Neural cell (in vitro differentiated cells): ENCODE results near the gene AGMAT. TPM values are rescaled to one million over a fixed set of nuclear protein-coding genes. Genes with fewer than 3 reads are reported as not detected.

ENCODE experiments used
- H2AFZ ChIP-seq: fragments of 200-600, 300-800 bp; sonication (generic), shearing (Covaris generic); 2 replicates; pipeline ENCODE4 v1.6.0; 2014; ENCODE audit warnings: low read depth, mild to moderate bottlenecking, antibody characterized with exemption, low read length, moderate library complexity
- H3F3A ChIP-seq: fragments of 200-600 bp; shearing (Covaris generic); 2 replicates; pipeline ENCODE4 v1.6.1; 2016; ENCODE audit warnings: mild to moderate bottlenecking, moderate library complexity, mixed read lengths, antibody characterized with exemption, low read length; ENCODE audit not compliant: insufficient read depth, poor library complexity, severe bottlenecking
- H3K27ac ChIP-seq: fragments of 200-600, 300-800 bp; sonication (generic), shearing (Covaris generic); 2 replicates; pipeline ENCODE4 v1.5.1; 2014; ENCODE audit warnings: mild to moderate bottlenecking, low read length, moderate library complexity
- H3K27me3 ChIP-seq: fragments of 300-800, 200-600 bp; sonication (generic), shearing (Covaris generic); 2 replicates; pipeline ENCODE4 v1.6.0; 2014; ENCODE audit warnings: mild to moderate bottlenecking, low read depth, low read length, moderate library complexity; ENCODE audit not compliant: insufficient read depth
- H3K36me3 ChIP-seq: fragments of 300-800, 200-600 bp; sonication (generic), shearing (Covaris generic); 2 replicates; pipeline ENCODE4 v1.5.1; 2014; ENCODE audit warnings: mild to moderate bottlenecking, antibody characterized with exemption, low read length, moderate library complexity; ENCODE audit not compliant: insufficient read depth
- H3K4me2 ChIP-seq: fragments of 300-800, 200-600 bp; sonication (generic), shearing (Covaris generic); 2 replicates; pipeline ENCODE4 v1.6.0; 2014; ENCODE audit warnings: mild to moderate bottlenecking, low read length
- H3K4me3 ChIP-seq: fragments of 300-800, 200-600 bp; sonication (generic), shearing (Covaris generic); 2 replicates; pipeline ENCODE4 v1.5.1; 2014; ENCODE audit warnings: mild to moderate bottlenecking, low read length, moderate library complexity
- H3K79me2 ChIP-seq: fragments of 200-600 bp; shearing (Covaris generic); replicated peaks from 2 replicates; pipeline ENCODE4 v1.6.0; 2014; ENCODE audit warnings: mild to moderate bottlenecking, low read length, moderate library complexity; ENCODE audit not compliant: insufficient read depth
- H3K9ac ChIP-seq: fragments of 300-800, 200-600 bp; sonication (generic), shearing (Covaris generic); 2 replicates; pipeline ENCODE4 v1.6.1; 2016; ENCODE audit warnings: mild to moderate bottlenecking, low read length, mixed read lengths
- H3K9me2 ChIP-seq: fragments of 200-600 bp; shearing (Covaris generic); 2 replicates; pipeline ENCODE4 v1.6.1; 2016; ENCODE audit warnings: mild to moderate bottlenecking, low read length, mixed read lengths; ENCODE audit not compliant: insufficient read depth
- H3K9me3 ChIP-seq: fragments of 200-600, 300-800 bp; sonication (generic), shearing (Covaris generic); 2 replicates; pipeline ENCODE4 v1.6.1; 2016; ENCODE audit warnings: mild to moderate bottlenecking, mixed run types, low read length, moderate library complexity, mixed read lengths
- H4K20me1 ChIP-seq: fragments of 200-600 bp; shearing (Covaris generic); 2 replicates; pipeline ENCODE4 v1.6.1; 2016; ENCODE audit warnings: mild to moderate bottlenecking, mixed run types; ENCODE audit not compliant: insufficient read depth
- EP300 ChIP-seq: fragments of 450-650 bp; conservative IDR thresholded peaks from 2 replicates; pipeline ENCODE4 v1.6.1; 2014; ENCODE audit warnings: antibody characterized with exemption, mild to moderate bottlenecking, moderate library complexity; ENCODE audit not compliant: poor library complexity, severe bottlenecking
- EZH2 ChIP-seq: fragments of 200-600, 300-800 bp; shearing (Covaris generic), sonication (generic); IDR thresholded peaks from 2 replicates; pipeline ENCODE4 v1.6.1; 2014; ENCODE audit warnings: antibody characterized with exemption, low read length, borderline replicate concordance, mild to moderate bottlenecking; ENCODE audit not compliant: insufficient read depth, poor library complexity, severe bottlenecking
- MXI1 ChIP-seq: fragments of 450-650 bp; conservative IDR thresholded peaks from 2 replicates; pipeline ENCODE4 v1.6.1; 2014; ENCODE audit warnings: antibody characterized with exemption, mild to moderate bottlenecking; ENCODE audit not compliant: poor library complexity, severe bottlenecking
- POLR2AphosphoS5 ChIP-seq: IDR thresholded peaks from 2 replicates; pipeline ENCODE4 v1.6.1; 2012
- RAD21 ChIP-seq: fragments of 450-650 bp; conservative IDR thresholded peaks from 2 replicates; pipeline ENCODE4 v1.6.1; 2014; ENCODE audit warnings: antibody characterized with exemption, mild to moderate bottlenecking, moderate library complexity
- SMC3 ChIP-seq: fragments of 450-650 bp; conservative IDR thresholded peaks from 2 replicates; pipeline ENCODE4 v1.6.1; 2014; ENCODE audit warnings: antibody characterized with exemption, mild to moderate bottlenecking, moderate library complexity; ENCODE audit not compliant: poor library complexity
- TAF1 ChIP-seq: IDR thresholded peaks from 2 replicates; pipeline ENCODE4 v1.6.1; 2012; ENCODE audit warnings: low read depth
- polyA plus RNA-seq: library from polyadenylated mRNA; depleted of rRNA; stranded (reverse); fragments of >200 nt; gene quantifications from 2 replicates; pipeline ENCODE4 v1.2.3, GENCODE V29; 2014
- TF ChIP-seq, protein P1 (sequence below): IDR thresholded peaks from 2 replicates; pipeline ENCODE4 v1.6.1; 2012; ENCODE audit warnings: borderline replicate concordance
- TF ChIP-seq, protein P2 (sequence below): fragments of 450-650 bp; IDR thresholded peaks from 2 replicates; pipeline ENCODE4 v1.5.1; 2014; ENCODE audit warnings: antibody characterized with exemption, mild to moderate bottlenecking, moderate library complexity; ENCODE audit not compliant: poor library complexity, severe bottlenecking

The AGMAT gene
- polyA plus RNA-seq, 1 donor from 2014 or later = not detected

- Histone ChIP-seq H3K4me2 (no peak overlapping the region), H3K79me2 (no peaks in the 10 kb centered on the region), H3K9ac (no peak overlapping the region), H2AFZ (no peak overlapping the region), H3K27me3 (no peaks in the 10 kb centered on the region), H3K9me2 (no peaks in the 10 kb centered on the region), H3K9me3 (no peaks in the 10 kb centered on the region), H3K36me3 (no peaks in the 10 kb centered on the region), H4K20me1 (no peaks in the 10 kb centered on the region), H3K27ac (no peak overlapping the region), H3F3A (no peaks in the 10 kb centered on the region), H3K4me3 (no peak overlapping the region)
- TF ChIP-seq POLR2AphosphoS5 = no peak
- no peak for TF ChIP-seq RAD21
- TF ChIP-seq MXI1 = no peak
Measured at GRCh38 chr1:15595809-15596617, 11.2 kb upstream of the AGMAT start.

GRCh38 chr1:15592285-15592684, 7.4 kb upstream of the AGMAT start:
- Histone ChIP-seq H3F3A (no peaks in the 10 kb centered on the region), H4K20me1 (no peaks in the 10 kb centered on the region), H2AFZ (no peak overlapping the region), H3K4me3 (no peak overlapping the region), H3K79me2 (no peaks in the 10 kb centered on the region), H3K9me2 (no peaks in the 10 kb centered on the region), H3K27ac (peak overlapping the region; percentile 9), H3K9me3 (no peaks in the 10 kb centered on the region), H3K27me3 (no peaks in the 10 kb centered on the region), H3K4me2 (no peak overlapping the region), H3K36me3 (no peaks in the 10 kb centered on the region), H3K9ac (no peak overlapping the region)
- TF ChIP-seq, protein P1, sequence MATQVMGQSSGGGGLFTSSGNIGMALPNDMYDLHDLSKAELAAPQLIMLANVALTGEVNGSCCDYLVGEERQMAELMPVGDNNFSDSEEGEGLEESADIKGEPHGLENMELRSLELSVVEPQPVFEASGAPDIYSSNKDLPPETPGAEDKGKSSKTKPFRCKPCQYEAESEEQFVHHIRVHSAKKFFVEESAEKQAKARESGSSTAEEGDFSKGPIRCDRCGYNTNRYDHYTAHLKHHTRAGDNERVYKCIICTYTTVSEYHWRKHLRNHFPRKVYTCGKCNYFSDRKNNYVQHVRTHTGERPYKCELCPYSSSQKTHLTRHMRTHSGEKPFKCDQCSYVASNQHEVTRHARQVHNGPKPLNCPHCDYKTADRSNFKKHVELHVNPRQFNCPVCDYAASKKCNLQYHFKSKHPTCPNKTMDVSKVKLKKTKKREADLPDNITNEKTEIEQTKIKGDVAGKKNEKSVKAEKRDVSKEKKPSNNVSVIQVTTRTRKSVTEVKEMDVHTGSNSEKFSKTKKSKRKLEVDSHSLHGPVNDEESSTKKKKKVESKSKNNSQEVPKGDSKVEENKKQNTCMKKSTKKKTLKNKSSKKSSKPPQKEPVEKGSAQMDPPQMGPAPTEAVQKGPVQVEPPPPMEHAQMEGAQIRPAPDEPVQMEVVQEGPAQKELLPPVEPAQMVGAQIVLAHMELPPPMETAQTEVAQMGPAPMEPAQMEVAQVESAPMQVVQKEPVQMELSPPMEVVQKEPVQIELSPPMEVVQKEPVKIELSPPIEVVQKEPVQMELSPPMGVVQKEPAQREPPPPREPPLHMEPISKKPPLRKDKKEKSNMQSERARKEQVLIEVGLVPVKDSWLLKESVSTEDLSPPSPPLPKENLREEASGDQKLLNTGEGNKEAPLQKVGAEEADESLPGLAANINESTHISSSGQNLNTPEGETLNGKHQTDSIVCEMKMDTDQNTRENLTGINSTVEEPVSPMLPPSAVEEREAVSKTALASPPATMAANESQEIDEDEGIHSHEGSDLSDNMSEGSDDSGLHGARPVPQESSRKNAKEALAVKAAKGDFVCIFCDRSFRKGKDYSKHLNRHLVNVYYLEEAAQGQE = no peak
- TF ChIP-seq MXI1 (no peak), TAF1 (no peak), SMC3 (no peak), RAD21 (no peak), EP300 (peak; percentile 64), EZH2 (no peak), POLR2AphosphoS5 (peak; percentile 44)
- TF ChIP-seq, protein P2, sequence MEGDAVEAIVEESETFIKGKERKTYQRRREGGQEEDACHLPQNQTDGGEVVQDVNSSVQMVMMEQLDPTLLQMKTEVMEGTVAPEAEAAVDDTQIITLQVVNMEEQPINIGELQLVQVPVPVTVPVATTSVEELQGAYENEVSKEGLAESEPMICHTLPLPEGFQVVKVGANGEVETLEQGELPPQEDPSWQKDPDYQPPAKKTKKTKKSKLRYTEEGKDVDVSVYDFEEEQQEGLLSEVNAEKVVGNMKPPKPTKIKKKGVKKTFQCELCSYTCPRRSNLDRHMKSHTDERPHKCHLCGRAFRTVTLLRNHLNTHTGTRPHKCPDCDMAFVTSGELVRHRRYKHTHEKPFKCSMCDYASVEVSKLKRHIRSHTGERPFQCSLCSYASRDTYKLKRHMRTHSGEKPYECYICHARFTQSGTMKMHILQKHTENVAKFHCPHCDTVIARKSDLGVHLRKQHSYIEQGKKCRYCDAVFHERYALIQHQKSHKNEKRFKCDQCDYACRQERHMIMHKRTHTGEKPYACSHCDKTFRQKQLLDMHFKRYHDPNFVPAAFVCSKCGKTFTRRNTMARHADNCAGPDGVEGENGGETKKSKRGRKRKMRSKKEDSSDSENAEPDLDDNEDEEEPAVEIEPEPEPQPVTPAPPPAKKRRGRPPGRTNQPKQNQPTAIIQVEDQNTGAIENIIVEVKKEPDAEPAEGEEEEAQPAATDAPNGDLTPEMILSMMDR = no peak
